ENCODE results near the gene ADGRG6. TPM values are rescaled to one million over a fixed set of nuclear protein-coding genes. Genes with fewer than 3 reads are reported as not detected.

The ADGRG6 gene
- total and polyA plus RNA-seq, 2 of the 8 experiments (the other 6 are each of a cell fraction or from before 2014, with no cell fraction given) = 1.1 to 6.2 TPM

DNA sequence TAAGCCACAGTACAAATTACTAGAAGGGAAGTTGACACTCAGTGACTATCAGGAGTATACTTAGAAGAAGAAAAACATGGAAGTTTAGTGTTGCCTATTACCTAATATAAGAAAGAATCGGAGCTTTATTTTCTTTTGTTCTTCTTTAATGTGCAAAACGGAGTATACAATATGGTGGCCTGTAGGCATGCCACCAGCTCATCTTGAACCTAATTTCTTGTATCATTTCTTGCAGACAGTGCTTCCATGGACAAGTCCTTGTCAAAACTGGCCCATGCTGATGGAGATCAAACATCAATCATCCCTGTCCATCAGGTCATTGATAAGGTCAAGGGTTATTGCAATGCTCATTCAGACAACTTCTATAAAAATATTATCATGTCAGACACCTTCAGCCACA lies 141.3 kb downstream of the ADGRG6 start:
- Histone ChIP-seq H3K23me2 (ENCODE audit: low read depth, low read length) (no peaks in the 10 kb centered on the region), H2BK20ac (ENCODE audit: low read length) (no peak overlapping the region), H3K23ac (ENCODE audit: insufficient read length) (no peak overlapping the region), H3K9me3 (ENCODE audit: insufficient read depth in 2 of 2, low read depth in 1 of 2, low read length in 1 of 2) (no peaks in the 10 kb centered on the region), H4K91ac (replicated peaks; ENCODE audit: insufficient read length, low read length) (no peak overlapping the region), H2BK15ac (ENCODE audit: low read length) (no peak overlapping the region), H3K79me1 (ENCODE audit: low read depth, low read length) (no peaks in the 10 kb centered on the region), H3K4me3 (ENCODE audit: extremely low read depth in 1 of 4, insufficient read depth in 2 of 4, low read depth in 3 of 4, low read length in 4 of 4) (no peak overlapping the region), H4K8ac (ENCODE audit: extremely low read depth, insufficient read depth, low read length) (no peak overlapping the region), H3K27ac (ENCODE audit: low read depth, low read length) (no peak overlapping the region), H4K5ac (ENCODE audit: insufficient read length, low read depth, low read length) (no peak overlapping the region), H2BK120ac (replicated peaks; ENCODE audit: low read depth, low read length) (no peak overlapping the region), H3K36me3 (ENCODE audit: control insufficient read depth in 2 of 4, insufficient read depth in 4 of 4, low read length in 3 of 4) (no peaks in the 10 kb centered on the region), H4K20me1 (replicated peaks in 1 of 2; ENCODE audit: control insufficient read depth in 1 of 2, insufficient read depth in 2 of 2, low read length in 2 of 2) (no peaks in the 10 kb centered on the region), H2BK5ac (ENCODE audit: low read depth, low read length) (no peak overlapping the region), H2AFZ (ENCODE audit: low read length) (no peak overlapping the region), H3K4ac (replicated peaks; ENCODE audit: insufficient read length, low read depth, low read length) (no peak overlapping the region), H2BK12ac (ENCODE audit: low read depth, low read length) (no peak overlapping the region), H3K18ac (ENCODE audit: extremely low read depth, low read length) (no peak overlapping the region), H3K4me1 (replicated peaks in 1 of 4; ENCODE audit: control insufficient read depth in 3 of 4, insufficient read depth in 4 of 4, low read length in 3 of 4) (peaks cover 0 to 15% (median 3%) of the 10 kb centered on the region in 4 experiments; a peak in 5 of 7 replicates), H3K4me2 (ENCODE audit: insufficient read depth in 1 of 2, low read depth in 2 of 2, low read length in 2 of 2) (no peak overlapping the region), H3K27me3 (replicated peaks in 1 of 4; ENCODE audit: control insufficient read depth in 3 of 4, extremely low read depth in 1 of 4, insufficient read depth in 3 of 4, low read length in 3 of 4) (no peaks in the 10 kb centered on the region), H3K14ac (ENCODE audit: insufficient read length) (no peak overlapping the region), H2AK5ac (ENCODE audit: low read depth, low read length) (no peak overlapping the region), H3K56ac (replicated peaks; ENCODE audit: insufficient read length, low read depth, low read length) (no peak overlapping the region), H3K79me2 (ENCODE audit: control insufficient read depth in 1 of 2, insufficient read depth in 2 of 2, low read length in 2 of 2) (no peaks in the 10 kb centered on the region), H3K9ac (replicated peaks in 1 of 4; ENCODE audit: extremely low read depth in 1 of 4, low read depth in 3 of 4, low read length in 3 of 4) (no peak overlapping the region)
- DNase-seq (ENCODE audit: low read depth in 1 of 2, low spot score in 2 of 2) (no peak), FAIRE-seq (no peak)
- ChIA-PET POLR2A (ENCODE audit: partially characterized antibody) (no interaction called here), CTCF (ENCODE audit: partially characterized antibody) (interaction anchor here (0.6 kb wide), 1 partner anchor 153 kb away, joined by 3 read pairs; no protein-coding TSS in a partner anchor)
- WGBS, 2 experiments (ENCODE audit: extremely low coverage in 1 of 2, insufficient coverage in 1 of 2, insufficient read length in 1 of 2, insufficient replicate concordance in 2 of 2, low coverage in 1 of 2, low lambda C conversion rate in 2 of 2, missing lambda C conversion rate in 1 of 2) = 96% methylated on average over 2 of the region's 2 CpGs; no CpG with 5 or more reads in 1 of the 2 experiments
- TF ChIP-seq SP2 (IDR thresholded peaks at IDR 0.05; ENCODE audit: low read length) = no peak
- TF ChIP-seq BRCA1 (IDR thresholded peaks at IDR 0.05; ENCODE audit: low read depth, low read length) = no peak
- TF ChIP-seq KDM1A (IDR thresholded peaks at IDR 0.05; ENCODE audit: borderline replicate concordance, low read length) = no peak
- no peak for TF ChIP-seq TAF1 (IDR thresholded peaks at IDR 0.05; ENCODE audit: low read depth, low read length)
- TF ChIP-seq POLR2AphosphoS5 (IDR thresholded peaks at IDR 0.05; ENCODE audit: low read depth, low read length) = no peak
- TF ChIP-seq SP1 (IDR thresholded peaks at IDR 0.05; ENCODE audit: low read depth, low read length) = no peak
- TF ChIP-seq NANOG (IDR thresholded peaks at IDR 0.05; ENCODE audit: insufficient read depth, low read depth, low read length, poor library complexity, severe bottlenecking) = no peak
- TF ChIP-seq, protein P1, sequence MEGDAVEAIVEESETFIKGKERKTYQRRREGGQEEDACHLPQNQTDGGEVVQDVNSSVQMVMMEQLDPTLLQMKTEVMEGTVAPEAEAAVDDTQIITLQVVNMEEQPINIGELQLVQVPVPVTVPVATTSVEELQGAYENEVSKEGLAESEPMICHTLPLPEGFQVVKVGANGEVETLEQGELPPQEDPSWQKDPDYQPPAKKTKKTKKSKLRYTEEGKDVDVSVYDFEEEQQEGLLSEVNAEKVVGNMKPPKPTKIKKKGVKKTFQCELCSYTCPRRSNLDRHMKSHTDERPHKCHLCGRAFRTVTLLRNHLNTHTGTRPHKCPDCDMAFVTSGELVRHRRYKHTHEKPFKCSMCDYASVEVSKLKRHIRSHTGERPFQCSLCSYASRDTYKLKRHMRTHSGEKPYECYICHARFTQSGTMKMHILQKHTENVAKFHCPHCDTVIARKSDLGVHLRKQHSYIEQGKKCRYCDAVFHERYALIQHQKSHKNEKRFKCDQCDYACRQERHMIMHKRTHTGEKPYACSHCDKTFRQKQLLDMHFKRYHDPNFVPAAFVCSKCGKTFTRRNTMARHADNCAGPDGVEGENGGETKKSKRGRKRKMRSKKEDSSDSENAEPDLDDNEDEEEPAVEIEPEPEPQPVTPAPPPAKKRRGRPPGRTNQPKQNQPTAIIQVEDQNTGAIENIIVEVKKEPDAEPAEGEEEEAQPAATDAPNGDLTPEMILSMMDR (IDR thresholded peaks at IDR 0.05; ENCODE audit: control extremely low read depth in 1 of 3, insufficient read depth in 1 of 3, low read depth in 1 of 3, low read length in 3 of 3) = no peak
- no peak for TF ChIP-seq CEBPB (IDR thresholded peaks at IDR 0.05; ENCODE audit: low read depth, low read length)
- no peak for TF ChIP-seq YY1 (IDR thresholded peaks at IDR 0.05; ENCODE audit: low read depth, low read length)
- no peak for TF ChIP-seq RFX5 (IDR thresholded peaks at IDR 0.05; ENCODE audit: borderline replicate concordance, low read depth, low read length)
- TF ChIP-seq GTF2F1 (IDR thresholded peaks at IDR 0.05; ENCODE audit: borderline replicate concordance, low read depth, low read length) = no peak
- TF ChIP-seq HDAC6 (IDR thresholded peaks at IDR 0.05; ENCODE audit: low read depth, low read length) = no peak

Data from H1 (cell line).